Fibroblast of pulmonary artery (primary cell): ENCODE data around the gene MRPL37.

Experiments used
- DNase-seq: peaks from one replicate; pipeline ENCODE4 v3.0.0-alpha.2; 2010; ENCODE audit warnings: low read depth
- H3K4me3 ChIP-seq: replicated peaks from 2 replicates; pipeline ENCODE4 v1.5.1; 2011; ENCODE audit warnings: low read depth, mild to moderate bottlenecking, control low read depth, low read length, moderate library complexity
- TF ChIP-seq, protein P1 (sequence below): IDR thresholded peaks from 2 replicates; pipeline ENCODE4 v1.5.1; 2011; ENCODE audit warnings: mild to moderate bottlenecking, control low read depth, low read length, inconsistent platforms; ENCODE audit errors: missing control alignments

MRPL37 gene

DNA sequence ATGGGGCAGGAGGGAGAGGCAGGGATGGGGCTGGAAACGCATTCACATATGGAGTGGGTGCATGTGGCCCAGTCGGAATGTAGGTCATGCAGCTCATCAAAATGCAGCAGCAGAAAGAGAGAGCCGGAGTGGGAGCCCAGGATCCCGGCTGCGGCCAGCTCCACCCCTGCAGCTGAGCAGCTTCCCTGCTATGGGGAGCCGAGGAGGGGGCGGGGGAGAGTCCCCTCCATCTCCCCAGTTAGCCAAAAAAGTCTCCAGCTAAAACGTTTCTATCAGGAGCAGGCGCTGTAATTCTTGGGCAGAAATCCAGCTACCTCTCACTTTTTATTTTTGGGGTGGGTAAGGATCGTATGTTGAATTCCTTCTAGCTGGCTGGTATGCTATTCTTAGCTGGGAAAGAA, 39.7 kb downstream of the MRPL37 start:
- TF ChIP-seq, protein P1, sequence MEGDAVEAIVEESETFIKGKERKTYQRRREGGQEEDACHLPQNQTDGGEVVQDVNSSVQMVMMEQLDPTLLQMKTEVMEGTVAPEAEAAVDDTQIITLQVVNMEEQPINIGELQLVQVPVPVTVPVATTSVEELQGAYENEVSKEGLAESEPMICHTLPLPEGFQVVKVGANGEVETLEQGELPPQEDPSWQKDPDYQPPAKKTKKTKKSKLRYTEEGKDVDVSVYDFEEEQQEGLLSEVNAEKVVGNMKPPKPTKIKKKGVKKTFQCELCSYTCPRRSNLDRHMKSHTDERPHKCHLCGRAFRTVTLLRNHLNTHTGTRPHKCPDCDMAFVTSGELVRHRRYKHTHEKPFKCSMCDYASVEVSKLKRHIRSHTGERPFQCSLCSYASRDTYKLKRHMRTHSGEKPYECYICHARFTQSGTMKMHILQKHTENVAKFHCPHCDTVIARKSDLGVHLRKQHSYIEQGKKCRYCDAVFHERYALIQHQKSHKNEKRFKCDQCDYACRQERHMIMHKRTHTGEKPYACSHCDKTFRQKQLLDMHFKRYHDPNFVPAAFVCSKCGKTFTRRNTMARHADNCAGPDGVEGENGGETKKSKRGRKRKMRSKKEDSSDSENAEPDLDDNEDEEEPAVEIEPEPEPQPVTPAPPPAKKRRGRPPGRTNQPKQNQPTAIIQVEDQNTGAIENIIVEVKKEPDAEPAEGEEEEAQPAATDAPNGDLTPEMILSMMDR: no peak
- H3K4me3 ChIP-seq: no peak overlapping the region
- DNase-seq: no peak

DNA sequence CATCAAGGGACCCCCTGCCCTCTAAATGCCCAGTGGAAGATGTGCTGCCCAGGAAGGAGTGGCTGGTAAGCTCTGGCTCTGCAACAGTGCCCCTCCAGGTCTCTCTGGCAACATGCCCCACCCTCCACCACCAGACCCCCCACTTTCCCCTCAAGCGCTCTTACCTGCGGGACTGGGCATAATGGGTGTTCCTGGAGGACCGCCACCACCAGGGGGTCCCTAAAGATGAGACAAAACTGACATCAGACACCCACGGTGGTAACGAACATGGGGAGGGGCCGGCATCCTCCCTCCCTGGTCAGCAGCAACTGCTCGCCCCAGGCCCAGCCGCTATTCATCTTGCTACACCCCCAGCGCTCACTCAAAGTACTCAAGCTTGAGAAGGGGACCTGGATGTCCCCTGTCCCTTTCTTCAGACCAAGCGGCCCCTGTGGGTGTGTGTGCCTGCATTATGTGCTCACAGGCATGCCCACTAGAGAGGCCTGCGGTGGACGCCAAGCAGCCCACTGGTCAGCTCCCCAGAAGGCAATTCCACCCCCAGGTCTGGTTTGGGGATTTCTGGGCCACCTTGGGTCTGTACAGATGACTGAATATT, 40.9 kb downstream of the MRPL37 start:
- TF ChIP-seq, protein P1: no peak
- H3K4me3 ChIP-seq: no peak overlapping the region
- no peak for DNase-seq

DNA sequence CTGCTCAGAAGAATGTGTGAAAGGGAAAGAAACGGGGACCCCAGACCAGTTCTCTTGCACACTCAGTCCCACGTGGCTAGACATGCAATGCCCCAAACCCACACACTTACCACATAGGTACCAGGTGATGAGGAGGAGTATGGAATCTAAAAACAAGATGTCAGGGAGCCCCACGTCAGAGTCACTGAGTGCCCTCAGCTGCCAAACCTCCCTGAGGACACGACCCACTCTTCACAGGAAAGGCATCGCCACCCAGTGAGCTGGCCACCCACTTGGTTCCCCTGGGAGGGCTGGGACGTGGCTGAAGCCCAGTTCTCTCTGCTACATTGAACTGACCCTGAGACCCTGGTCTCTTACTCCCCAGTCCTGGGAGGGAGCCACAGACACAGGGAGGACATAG, 41.4 kb downstream of the MRPL37 start:
- H3K4me3 ChIP-seq: no peak overlapping the region
- no peak for DNase-seq
- TF ChIP-seq, protein P1: no peak

DNA sequence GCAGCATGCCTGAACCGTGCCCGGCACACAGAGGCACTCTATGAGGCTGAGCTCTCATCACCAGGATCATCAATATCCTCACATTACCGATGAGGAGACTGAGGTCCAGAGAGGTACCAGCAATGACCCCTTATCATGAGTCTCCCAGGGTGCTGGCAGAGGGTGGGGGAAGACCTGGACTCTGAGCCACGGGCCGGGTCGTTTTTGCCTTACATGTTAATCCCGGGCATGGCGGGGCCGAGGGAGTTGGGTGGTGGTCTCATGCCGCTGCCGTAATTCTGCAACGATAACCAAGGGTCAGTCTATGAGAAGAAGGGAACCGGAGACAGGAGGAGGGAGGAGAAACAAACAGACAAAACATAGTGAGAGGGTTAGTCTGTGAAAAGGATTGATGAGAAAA, 43.1 kb downstream of the MRPL37 start:
- DNase-seq: no peak
- TF ChIP-seq, protein P1: no peak
- H3K4me3 ChIP-seq: no peak overlapping the region

DNA sequence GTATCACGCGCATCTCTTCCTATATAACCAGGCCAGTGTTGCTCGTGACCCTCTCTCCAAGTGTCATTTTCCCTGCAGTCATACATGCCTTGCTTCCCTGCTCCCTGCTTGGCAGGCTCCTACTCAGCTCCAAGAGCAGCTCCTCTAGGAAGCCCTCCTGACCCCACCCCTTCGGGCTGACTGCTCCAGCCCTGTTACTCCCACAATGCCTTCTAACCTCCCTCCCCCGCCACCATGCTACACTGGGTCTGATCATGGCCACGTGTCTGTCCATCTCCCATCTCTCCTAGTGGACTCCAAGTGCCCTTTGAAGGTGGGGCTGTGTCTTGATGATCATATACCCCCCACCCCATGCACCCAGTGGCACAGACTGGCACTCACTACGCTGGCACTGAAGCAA, 44.7 kb downstream of the MRPL37 start:
- no peak for DNase-seq
- TF ChIP-seq, protein P1: no peak
- H3K4me3 ChIP-seq: no peak overlapping the region

DNA sequence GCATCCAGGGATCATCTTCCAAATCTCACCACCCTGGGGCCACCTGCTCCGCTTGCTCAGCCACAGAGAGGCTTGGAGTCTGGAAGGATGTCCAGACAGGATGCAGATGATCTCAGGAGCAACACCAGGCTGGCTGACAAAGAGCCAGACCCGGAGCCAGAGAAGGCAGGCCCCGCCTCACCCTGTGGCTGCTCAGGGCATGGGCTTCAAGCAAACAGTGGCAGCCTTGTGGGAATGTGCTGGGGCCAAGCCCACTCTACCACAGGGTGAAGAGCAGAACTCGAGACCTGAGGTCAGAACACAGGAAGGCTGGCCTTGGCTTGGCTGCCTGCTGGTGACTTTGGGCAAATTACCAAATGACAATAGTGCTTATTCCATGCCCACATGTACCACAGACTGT, 45.5 kb downstream of the MRPL37 start:
- no peak for DNase-seq

DNA sequence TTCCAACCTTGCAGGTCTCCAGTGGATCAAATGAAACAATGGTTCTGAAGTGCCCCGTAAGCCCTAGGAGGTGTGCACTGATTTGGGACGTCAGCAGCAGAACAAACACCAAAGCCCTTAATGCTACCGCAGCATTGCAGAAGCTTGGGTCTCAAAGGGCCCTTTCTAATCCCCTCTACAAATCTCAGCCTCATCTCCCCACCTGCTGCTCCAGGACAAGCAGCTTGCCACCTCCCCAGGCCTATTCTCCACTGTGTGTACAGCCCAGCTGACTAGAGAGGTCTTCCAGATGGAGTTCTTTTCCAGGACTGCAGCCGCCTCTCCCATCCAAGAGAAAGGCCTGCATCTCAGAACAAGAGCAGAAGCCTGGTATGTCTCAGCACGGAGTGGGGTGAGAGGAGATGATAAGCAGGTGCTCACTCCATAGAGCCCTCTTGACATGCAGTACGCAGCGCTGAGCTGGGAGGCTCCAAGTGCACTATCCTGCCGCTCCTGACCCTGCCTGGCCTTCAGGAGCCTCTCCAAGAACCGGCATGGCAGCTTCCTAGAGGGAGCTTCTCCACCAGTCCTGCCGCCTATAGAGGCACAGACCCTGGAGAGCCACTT, 46.3 kb downstream of the MRPL37 start:
- DNase-seq: no peak
- H3K4me3 ChIP-seq: no peak overlapping the region
- TF ChIP-seq, protein P1: no peak

More for the DNA sequence above, 45.5 kb downstream of the MRPL37 start:
- H3K4me3 ChIP-seq: no peak overlapping the region
- TF ChIP-seq, protein P1: no peak
